ENCODE data around the gene ROS1.

The ROS1 gene

GRCh38 chr6:117440706-117441525 is 15.2 kb upstream of the ROS1 start:
- DNase-seq (ENCODE audit: low read depth), result no peak

DNA sequence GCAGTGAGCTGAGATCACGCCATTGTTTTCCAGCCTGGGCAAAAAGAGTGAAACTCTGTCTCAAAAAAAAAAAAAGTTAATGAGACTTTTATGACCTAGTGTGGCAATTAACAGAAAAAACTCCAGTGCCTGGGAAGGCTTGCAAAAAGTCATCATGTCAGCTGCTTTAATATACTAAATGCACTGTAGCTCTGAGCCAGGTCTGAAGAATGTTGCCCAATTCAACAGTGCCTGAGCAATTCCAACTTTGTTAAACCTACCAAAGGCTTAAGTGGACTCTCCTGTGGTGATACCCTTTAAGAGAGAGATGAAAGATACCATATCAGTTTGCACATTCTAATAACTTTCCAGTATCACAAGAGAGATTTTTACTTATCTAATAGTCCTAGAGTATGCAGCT is 6.5 kb upstream of the ROS1 start:
- DNase-seq (ENCODE audit: low read depth), result no peak

DNA sequence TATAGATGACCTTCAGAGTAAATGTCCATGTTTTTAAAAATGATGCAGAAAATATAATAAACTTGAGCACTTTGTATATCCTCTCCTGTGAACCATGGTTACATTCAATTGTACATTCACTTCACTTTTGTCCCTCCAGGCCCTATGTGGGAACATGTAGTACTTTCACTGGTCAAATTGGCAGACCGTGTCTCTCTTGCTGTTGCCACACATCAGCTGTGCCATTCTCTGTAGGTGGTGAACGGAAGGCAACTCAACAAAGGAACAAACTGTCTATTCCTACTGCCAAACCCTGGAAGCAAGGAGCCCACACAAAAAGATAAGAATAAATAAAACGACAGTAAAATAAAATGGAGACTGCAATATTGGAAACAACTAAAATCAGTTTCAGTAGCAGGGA is 2.0 kb downstream of the ROS1 start:
- no peak for DNase-seq (ENCODE audit: low read depth)

- no peak for DNase-seq (ENCODE audit: low read depth)
These were observed 7.4 kb downstream of the ROS1 start for GRCh38 chr6:117418320-117418719.

DNA sequence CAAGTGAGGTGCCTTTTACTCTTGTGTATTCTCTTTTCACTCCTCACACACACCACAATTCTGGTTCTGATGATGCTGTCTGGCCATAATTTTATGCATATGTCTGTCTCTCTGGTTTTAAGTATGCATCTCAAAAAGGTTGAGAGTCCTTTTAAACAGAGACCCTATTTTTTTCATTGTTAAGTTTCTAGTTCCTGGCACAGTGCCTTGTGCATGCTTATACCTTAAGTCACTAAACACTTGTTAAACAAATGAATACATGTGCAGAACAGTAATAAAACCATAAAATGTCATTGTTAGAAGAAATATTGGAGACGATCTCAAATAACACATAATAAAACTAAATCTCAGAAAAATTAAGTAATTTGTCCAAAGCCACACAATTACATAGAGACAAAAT is 7.9 kb downstream of the ROS1 start:
- no peak for DNase-seq (ENCODE audit: low read depth)

DNA sequence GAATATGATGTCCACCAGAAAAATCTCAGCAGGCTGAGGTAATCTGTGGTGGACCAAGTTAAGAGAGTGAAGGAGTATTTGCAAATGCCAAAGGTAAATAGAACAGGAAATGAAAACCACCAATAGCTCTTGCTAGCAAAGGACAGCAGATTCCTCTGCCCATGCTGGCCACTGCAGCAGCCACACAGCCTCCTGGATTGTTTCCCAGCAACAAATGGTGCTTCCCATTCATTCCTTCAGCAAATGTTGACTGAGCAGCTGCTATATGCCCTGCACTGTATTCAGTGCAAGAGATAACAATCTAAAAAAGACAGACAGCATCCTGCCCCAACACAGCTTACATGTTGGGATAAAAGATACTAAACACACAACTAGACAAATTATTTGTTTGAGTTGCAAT is 11.0 kb downstream of the ROS1 start:
- DNase-seq (ENCODE audit: low read depth), result no peak

DNA sequence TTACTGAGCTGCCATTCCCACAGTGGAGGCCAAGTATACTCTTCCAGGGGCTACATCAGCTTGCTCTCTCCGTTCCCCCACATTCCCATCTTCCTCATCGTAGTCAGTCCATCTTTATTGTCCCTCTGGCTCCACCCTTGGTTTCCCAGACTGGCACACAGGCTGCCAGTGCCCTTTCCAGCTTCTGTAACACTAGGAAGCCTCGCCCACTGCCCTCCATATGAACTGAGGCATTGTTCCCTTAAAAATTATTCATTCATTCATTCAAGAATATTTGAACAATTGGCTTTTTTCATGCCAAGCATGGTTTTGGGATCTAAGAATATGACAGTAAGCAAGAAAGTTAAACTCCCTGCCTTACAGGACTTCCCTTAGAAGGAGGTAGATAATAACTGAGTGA is 14.3 kb downstream of the ROS1 start:
- no peak for DNase-seq (ENCODE audit: low read depth)

DNA sequence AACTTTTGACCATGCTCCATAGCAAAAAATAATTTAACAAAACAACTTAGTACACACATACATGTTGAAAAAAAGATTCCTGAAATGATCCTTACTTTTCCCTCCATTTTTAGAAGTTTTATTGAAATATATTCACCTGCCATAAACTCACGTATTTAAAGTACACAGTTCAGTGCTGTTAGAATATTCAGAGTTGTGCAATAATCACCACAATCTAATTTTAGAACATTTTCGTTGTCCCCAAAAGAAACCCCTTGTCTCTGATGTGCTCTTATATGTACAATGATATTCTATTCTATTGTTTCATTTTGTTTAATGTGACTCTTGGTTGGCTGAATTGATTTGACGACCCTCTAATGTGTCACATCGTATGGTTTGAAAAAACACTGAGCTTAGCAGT is 15.9 kb downstream of the ROS1 start:
- no peak for DNase-seq (ENCODE audit: low read depth)

DNA sequence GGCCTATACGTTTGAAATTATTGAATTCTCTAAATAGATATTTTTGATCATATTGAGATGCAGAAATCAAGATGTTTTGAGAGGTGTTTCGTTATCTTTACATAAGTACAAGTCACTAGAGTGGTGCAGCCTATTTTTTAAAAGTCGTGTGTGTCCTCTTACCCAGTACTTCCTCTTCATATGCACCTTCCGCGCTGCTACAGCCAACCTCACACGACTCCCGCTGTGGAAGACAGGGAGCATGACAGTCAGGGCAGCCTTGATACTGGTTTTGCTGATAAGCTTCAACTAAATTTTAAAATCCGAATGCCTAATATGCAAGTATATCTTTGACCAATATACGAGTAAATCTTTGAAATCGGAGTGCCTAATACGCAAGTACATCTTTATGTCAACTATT is 16.3 kb downstream of the ROS1 start:
- no peak for DNase-seq (ENCODE audit: low read depth)

GRCh38 chr6:117404548-117404947 is 21.2 kb downstream of the ROS1 start:
- no peak for DNase-seq (ENCODE audit: low read depth)

DNA sequence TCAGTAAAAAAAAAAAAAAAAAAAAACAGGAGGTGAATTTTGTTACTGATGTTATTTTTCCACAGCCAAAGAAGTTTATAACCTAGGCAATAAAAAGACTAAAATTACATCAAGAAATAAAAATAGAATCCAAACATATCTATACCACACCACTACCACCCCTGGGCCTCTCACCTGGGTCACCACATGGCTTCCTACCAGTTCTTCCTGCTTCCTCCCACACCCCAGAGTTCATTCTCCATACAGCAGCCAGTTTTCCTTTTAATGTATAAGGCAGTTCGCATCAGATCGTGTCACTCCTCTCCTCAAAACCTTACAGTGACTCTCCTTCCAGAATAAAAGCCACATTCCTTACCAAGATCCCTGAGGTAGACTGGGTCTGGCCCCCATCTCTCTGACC is 23.9 kb downstream of the ROS1 start:
- DNase-seq (ENCODE audit: low read depth), result no peak

GRCh38 chr6:117399924-117400323 is 25.8 kb downstream of the ROS1 start:
- DNase-seq (ENCODE audit: low read depth), result no peak

GRCh38 chr6:117399126-117399525 is 26.6 kb downstream of the ROS1 start:
- DNase-seq (ENCODE audit: low read depth), result no peak

GRCh38 chr6:117397536-117398227 is 28.1 kb downstream of the ROS1 start:
- DNase-seq (ENCODE audit: low read depth), result no peak

DNA sequence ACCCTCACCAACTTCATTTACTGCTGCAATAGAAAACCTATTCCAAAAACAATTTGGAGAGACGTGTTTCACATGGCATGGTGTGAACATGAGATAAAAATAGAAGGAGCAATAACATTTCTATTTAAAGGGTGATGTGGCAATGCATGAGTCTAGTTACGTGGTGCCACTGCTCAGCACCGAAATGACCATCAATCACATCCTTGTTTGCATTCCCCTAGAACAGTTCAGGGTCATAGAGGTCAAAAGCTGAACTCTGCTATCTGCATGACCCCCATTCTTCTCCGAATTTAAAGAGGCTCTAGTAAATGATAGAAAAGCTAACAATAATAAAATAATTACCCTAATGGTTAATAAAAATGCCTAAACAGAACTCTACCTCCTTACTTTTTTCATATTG is 29.5 kb downstream of the ROS1 start:
- no peak for DNase-seq (ENCODE audit: low read depth)

DNA sequence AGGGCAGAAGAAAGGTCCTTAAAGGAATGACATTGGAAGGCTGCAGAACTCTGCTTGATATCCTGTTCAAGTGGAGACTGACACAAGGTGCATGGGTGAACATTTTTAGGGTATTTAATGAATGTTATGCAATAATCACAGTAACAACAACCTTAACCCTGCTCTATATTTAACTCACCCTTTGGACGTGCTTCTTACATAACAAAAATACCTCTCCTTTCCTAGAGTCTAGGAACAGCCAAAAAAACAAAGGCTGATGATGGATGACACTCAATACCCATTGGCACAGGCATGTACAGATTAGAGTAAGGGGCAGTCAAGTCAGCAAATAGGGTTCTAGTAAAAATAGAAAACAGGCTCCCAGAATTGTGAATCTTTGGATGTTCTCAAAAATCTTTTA is 30.6 kb downstream of the ROS1 start:
- no peak for DNase-seq (ENCODE audit: low read depth)

DNA sequence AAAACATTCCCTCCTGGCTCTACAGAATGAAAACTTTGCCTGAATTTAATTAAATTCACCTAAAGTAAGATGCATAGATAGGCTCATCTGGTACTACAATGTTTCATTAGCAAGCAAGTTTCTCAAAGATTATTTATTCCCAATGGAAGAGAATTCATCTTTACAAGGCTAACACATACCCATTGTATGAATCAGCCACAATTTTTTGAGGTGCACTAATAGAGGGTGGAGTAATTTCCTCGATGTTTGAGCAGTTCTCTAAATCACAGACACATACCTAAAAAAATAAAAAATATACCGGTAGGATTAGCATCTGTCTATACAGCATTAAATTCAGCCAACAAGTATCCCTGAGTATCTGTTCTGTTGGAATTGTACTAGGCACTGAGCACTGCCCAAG is 32.7 kb downstream of the ROS1 start:
- DNase-seq (ENCODE audit: low read depth), result no peak

- no peak for DNase-seq (ENCODE audit: low read depth)
These were observed 33.7 kb downstream of the ROS1 start for GRCh38 chr6:117391874-117392583.

DNA sequence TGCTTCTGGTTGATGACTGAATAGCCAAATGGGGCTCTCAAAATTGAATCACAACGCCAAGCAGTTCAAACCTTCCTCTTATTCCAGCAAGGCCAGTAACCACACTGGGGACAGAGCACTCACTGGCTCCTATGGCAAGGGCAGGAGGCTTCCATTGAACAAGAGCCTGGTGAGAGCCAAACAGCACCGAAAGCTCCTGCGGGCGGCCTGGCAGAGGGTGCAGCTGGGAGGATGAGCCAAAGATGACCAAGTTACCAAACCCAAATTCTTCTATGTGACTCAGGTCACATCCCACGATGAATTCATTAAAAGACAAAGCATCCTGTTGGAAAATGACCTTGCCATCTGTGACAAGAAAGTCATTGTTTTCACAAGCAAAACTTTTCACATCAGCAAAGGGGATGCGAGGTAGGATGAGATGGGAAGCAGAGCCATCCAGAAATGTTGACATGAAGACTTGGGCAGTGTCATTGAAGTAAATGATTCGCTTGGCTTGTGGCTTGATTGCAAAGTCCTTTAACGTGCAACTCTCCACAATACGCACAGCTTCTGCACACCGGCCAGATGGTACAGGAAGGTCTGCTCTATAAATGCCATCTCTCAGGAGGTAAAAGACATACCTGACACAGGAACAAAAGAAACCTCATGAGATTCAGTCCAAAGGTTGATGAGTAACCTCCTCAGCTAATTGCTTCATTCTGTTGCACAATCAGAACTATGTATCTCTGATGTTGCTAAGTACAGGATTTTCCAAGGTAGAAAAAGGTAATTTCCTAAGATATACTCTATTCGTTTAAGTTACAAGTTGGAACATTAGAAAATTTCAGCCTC is 36.3 kb downstream of the ROS1 start:
- no peak for DNase-seq (ENCODE audit: low read depth)

- DNase-seq (ENCODE audit: low read depth), result no peak
These were observed 38.2 kb downstream of the ROS1 start for GRCh38 chr6:117387454-117387974.

- DNase-seq (ENCODE audit: low read depth), result no peak
These were observed 41.1 kb downstream of the ROS1 start for GRCh38 chr6:117384659-117385058.

GRCh38 chr6:117381749-117382148 is 44.0 kb downstream of the ROS1 start:
- DNase-seq (ENCODE audit: low read depth), result no peak

Measured in activated T-cell treated with anti-CD3 and anti-CD28 coated beads for 24 hours (primary cell).